OCI-LY1 (cell line): ENCODE results near the gene CLASRP.

ENCODE experiments used
- CTCF ChIP-seq: fragments of 200-600 bp; sonication (generic), shearing (Covaris generic); IDR thresholded peaks from 2 replicates; pipeline ENCODE4 v1.5.1; 2017; ENCODE audit warnings: mild to moderate bottlenecking, antibody characterized with exemption, low read length, moderate library complexity, mixed read lengths
- EZH2 ChIP-seq: fragments of 200-600 bp; sonication (generic), shearing (Covaris generic); IDR thresholded peaks from 2 replicates; pipeline ENCODE4 v1.8.0; 2017; ENCODE audit warnings: borderline replicate concordance, mixed run types, mild to moderate bottlenecking, antibody characterized with exemption, low read length, moderate library complexity, mixed read lengths

- TF ChIP-seq CTCF (no peak), EZH2 (no peak)
Measured at GRCh38 chr19:45119582-45119981, 80.7 kb downstream of the CLASRP start.
